Mammary epithelial cell (primary cell): ENCODE data around the gene NUDC.

Source experiments
- EZH2 ChIP-seq: IDR thresholded peaks from 2 replicates; pipeline ENCODE4 v1.6.1; 2012; ENCODE audit warnings: low read length, inconsistent platforms, borderline replicate concordance
- TF ChIP-seq, protein P1 (sequence below), 2 donors: IDR thresholded peaks in 1 of 2; conservative IDR thresholded peaks in 1 of 2; 2 replicates each; pipeline ENCODE4 v1.5.1; 2011 to 2012; ENCODE audit warnings: inconsistent platforms in 2 of 2, low read length in 2 of 2, mild to moderate bottlenecking in 2 of 2, control low read depth in 1 of 2, low read depth in 1 of 2; ENCODE audit not compliant: insufficient read depth in 1 of 2; ENCODE audit errors: extremely low read depth in 1 of 2

- TF ChIP-seq, protein P1, sequence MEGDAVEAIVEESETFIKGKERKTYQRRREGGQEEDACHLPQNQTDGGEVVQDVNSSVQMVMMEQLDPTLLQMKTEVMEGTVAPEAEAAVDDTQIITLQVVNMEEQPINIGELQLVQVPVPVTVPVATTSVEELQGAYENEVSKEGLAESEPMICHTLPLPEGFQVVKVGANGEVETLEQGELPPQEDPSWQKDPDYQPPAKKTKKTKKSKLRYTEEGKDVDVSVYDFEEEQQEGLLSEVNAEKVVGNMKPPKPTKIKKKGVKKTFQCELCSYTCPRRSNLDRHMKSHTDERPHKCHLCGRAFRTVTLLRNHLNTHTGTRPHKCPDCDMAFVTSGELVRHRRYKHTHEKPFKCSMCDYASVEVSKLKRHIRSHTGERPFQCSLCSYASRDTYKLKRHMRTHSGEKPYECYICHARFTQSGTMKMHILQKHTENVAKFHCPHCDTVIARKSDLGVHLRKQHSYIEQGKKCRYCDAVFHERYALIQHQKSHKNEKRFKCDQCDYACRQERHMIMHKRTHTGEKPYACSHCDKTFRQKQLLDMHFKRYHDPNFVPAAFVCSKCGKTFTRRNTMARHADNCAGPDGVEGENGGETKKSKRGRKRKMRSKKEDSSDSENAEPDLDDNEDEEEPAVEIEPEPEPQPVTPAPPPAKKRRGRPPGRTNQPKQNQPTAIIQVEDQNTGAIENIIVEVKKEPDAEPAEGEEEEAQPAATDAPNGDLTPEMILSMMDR (conservative IDR thresholded peaks at IDR 0.05 in 1 of 2, IDR thresholded peaks at IDR 0.05 in 1 of 2; ENCODE audit: extremely low read depth in 1 of 2, insufficient read depth in 1 of 2, low read depth in 1 of 2, low read length in 2 of 2): no peak
- TF ChIP-seq EZH2: no peak
Observed at GRCh38 chr1:26877326-26877725, 44.2 kb upstream of the NUDC start.
